Neuronal stem cell (in vitro differentiated cells): ENCODE results near the gene DEAF1.
"Not testable (repeated sequence)": the region's sequence is repeated elsewhere in the genome, so short reads cannot be mapped to it uniquely, and the experiment has no call there.

Experiments
- DNase-seq: peaks from one replicate; pipeline ENCODE4 v3.0.0-alpha.2; 2013; ENCODE audit warnings: low spot score
- H2AFZ ChIP-seq: one replicate; pipeline ENCODE4 v1.6.1; 2013; ENCODE audit warnings: mild to moderate bottlenecking, low read length, inconsistent platforms
- H2AK5ac ChIP-seq: 2 replicates; pipeline ENCODE4 v1.6.1; 2013; ENCODE audit warnings: low read depth, mild to moderate bottlenecking, inconsistent platforms, low read length, moderate library complexity, mixed read lengths
- H2BK120ac ChIP-seq: 2 replicates; pipeline ENCODE4 v1.6.1; 2013; ENCODE audit warnings: low read depth, mild to moderate bottlenecking, inconsistent platforms, low read length, moderate library complexity, mixed read lengths
- H2BK12ac ChIP-seq: one replicate; pipeline ENCODE4 v1.6.1; 2013; ENCODE audit warnings: low read length, inconsistent platforms
- H2BK15ac ChIP-seq: 2 replicates; pipeline ENCODE4 v1.6.1; 2013; ENCODE audit warnings: mild to moderate bottlenecking, low read length, inconsistent platforms, mixed read lengths
- H2BK5ac ChIP-seq: one replicate; pipeline ENCODE4 v1.6.1; 2013; ENCODE audit warnings: inconsistent platforms, mild to moderate bottlenecking, low read length, moderate library complexity
- H3K14ac ChIP-seq: one replicate; pipeline ENCODE4 v1.6.1; 2013; ENCODE audit warnings: low read length, inconsistent platforms
- H3K18ac ChIP-seq: 2 replicates; pipeline ENCODE4 v1.6.1; 2013; ENCODE audit warnings: low read length, inconsistent platforms
- H3K23ac ChIP-seq: 2 replicates; pipeline ENCODE4 v1.6.1; 2013; ENCODE audit warnings: low read depth, mild to moderate bottlenecking, mixed read lengths, low read length, inconsistent platforms; ENCODE audit not compliant: poor library complexity
- H3K27ac ChIP-seq: replicated peaks from 3 replicates; pipeline ENCODE4 v1.5.1; 2013; ENCODE audit warnings: low read length, inconsistent platforms
- H3K27me3 ChIP-seq, 3 experiments: 2 replicates each; pipeline ENCODE4 v1.6.1; 2013; ENCODE audit warnings: low read length in 3 of 3, mild to moderate bottlenecking in 2 of 3, inconsistent platforms in 1 of 3, low read depth in 1 of 3, mixed read lengths in 1 of 3, moderate library complexity in 1 of 3; ENCODE audit not compliant: control insufficient read depth in 3 of 3, insufficient read depth in 3 of 3
- H3K36me3 ChIP-seq, 2 donors: replicated peaks in 1 of 2; 2 replicates each; pipeline ENCODE4 v1.6.1; 2013; ENCODE audit warnings: low read length in 2 of 2; ENCODE audit not compliant: control insufficient read depth in 2 of 2, insufficient read depth in 2 of 2
- H3K4ac ChIP-seq: 2 replicates; pipeline ENCODE4 v1.6.1; 2013; ENCODE audit warnings: inconsistent platforms, mild to moderate bottlenecking, low read length, moderate library complexity
- H3K4me1 ChIP-seq, 2 donors: 1 replicate in 1 of 2; 2 replicates in 1 of 2; pipeline ENCODE4 v1.6.1; 2013; ENCODE audit warnings: low read length in 2 of 2, low read depth in 1 of 2; ENCODE audit not compliant: control insufficient read depth in 2 of 2, insufficient read depth in 1 of 2
- H3K4me2 ChIP-seq: one replicate; pipeline ENCODE4 v1.6.1; 2013; ENCODE audit warnings: mild to moderate bottlenecking, low read length, inconsistent platforms; ENCODE audit not compliant: insufficient read depth, poor library complexity, severe bottlenecking
- H3K4me3 ChIP-seq, 2 donors: 2 replicates each; pipeline ENCODE4 v1.5.1; 2013; ENCODE audit warnings: low read length in 2 of 2, mild to moderate bottlenecking in 2 of 2, inconsistent platforms in 1 of 2, moderate library complexity in 1 of 2
- H3K79me1 ChIP-seq: one replicate; pipeline ENCODE4 v1.6.1; 2013; ENCODE audit warnings: low read depth, mild to moderate bottlenecking, inconsistent platforms, low read length, moderate library complexity
- H3K9ac ChIP-seq: one replicate; pipeline ENCODE4 v1.6.1; 2013; ENCODE audit warnings: mild to moderate bottlenecking, low read depth, low read length, inconsistent platforms; ENCODE audit not compliant: poor library complexity
- H3K9me3 ChIP-seq, 2 donors: replicated peaks in 1 of 2; 2 replicates each; pipeline versions ENCODE3 to v1.6.1; 2013; ENCODE audit warnings: low read length in 2 of 2, mild to moderate bottlenecking in 2 of 2, inconsistent platforms in 1 of 2, low read depth in 1 of 2, mixed read lengths in 1 of 2, moderate library complexity in 1 of 2; ENCODE audit not compliant: control insufficient read depth in 2 of 2, insufficient read depth in 1 of 2
- H4K8ac ChIP-seq: one replicate; pipeline ENCODE4 v1.6.1; 2013; ENCODE audit warnings: low read depth, mild to moderate bottlenecking, inconsistent platforms, low read length, moderate library complexity
- H4K91ac ChIP-seq: one replicate; pipeline ENCODE4 v1.6.1; 2013; ENCODE audit warnings: low read length, low read depth, mild to moderate bottlenecking, inconsistent platforms; ENCODE audit not compliant: poor library complexity
- WGBS, 2 donors: extraction: QIAGEN DNeasy Blood & Tissue Kit; methylation state at CpG; one replicate each; pipeline ENCODE4 v1.1.7; 2013; ENCODE audit warnings: missing lambda C conversion rate in 2 of 2, mixed read lengths in 1 of 2; ENCODE audit not compliant: insufficient read length in 2 of 2, insufficient replicate concordance in 1 of 2; ENCODE audit errors: extremely low coverage in 2 of 2; 5-methylcytosine and 5-hydroxymethylcytosine counted together

DEAF1 gene

DNA sequence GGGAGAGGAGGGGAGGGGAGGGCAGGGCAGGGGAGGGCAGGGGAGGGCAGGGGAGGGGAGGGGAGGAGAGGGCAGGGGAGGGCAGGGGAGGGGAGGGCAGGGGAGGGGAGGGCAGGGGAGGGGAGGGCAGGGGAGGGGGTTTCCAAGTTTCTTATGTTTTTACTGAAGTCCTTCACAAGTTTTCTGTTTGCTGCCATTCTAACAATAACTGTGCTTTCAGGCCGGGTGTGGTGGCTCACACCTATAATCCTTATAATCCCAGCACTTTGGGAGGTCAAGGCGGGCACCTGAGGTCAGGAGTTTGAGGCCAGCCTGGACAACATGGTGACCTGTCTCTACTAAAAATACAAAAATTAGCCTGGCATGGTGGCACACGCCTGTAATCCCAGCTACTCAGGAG, 4.8 kb downstream of the DEAF1 start:
- Histone ChIP-seq H3K36me3 (peaks cover 30 to 58% of the 10 kb centered on the region in 2 donors), H3K79me1 (peaks cover 20% of the 10 kb centered on the region), H3K4me1 (peaks cover 13 to 15% of the 10 kb centered on the region in 2 donors)
- DNase-seq, H3K27me3 ChIP-seq, H3K4me3 ChIP-seq, H3K18ac ChIP-seq, H4K91ac ChIP-seq, H4K8ac ChIP-seq, H3K4ac ChIP-seq, H2BK15ac ChIP-seq, H3K27ac ChIP-seq, H2BK5ac ChIP-seq, H2AFZ ChIP-seq, H3K4me2 ChIP-seq, H3K9ac ChIP-seq, H3K9me3 ChIP-seq, H2BK12ac ChIP-seq, H3K14ac ChIP-seq, H2BK120ac ChIP-seq, H2AK5ac ChIP-seq, H3K23ac ChIP-seq: not testable (repeated sequence)
- no CpG with 5 or more reads among the region's 3 CpGs for WGBS, 2 donors

DNA sequence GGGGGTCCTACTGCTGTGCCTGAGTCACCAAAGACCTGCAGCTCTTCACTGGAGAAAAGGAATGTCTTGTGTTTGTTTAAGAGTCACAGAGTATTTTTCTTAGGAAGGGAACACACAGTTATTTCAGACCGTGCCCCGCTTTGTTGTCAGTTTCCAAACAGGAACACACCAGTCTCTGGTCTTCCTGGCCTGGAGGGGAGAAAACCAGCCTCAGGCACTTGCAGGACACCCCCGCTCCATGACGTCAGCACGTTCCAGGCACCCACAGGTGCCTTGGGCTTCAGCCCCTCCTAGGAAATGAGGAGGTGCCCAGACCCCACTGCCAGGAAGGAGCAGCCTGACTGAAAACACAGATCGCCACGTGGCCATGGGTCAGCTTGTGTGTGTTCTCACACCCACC, 5.4 kb downstream of the DEAF1 start:
- no CpG with 5 or more reads among the region's 7 CpGs for WGBS, 2 donors
- Histone ChIP-seq H3K23ac (no peak overlapping the region), H3K14ac (no peak overlapping the region), H3K9ac (peak overlapping the region; percentile 21), H3K79me1 (peaks cover 20% of the 10 kb centered on the region), H3K27ac (no peak overlapping the region), H3K36me3 (peaks cover 31 to 64% of the 10 kb centered on the region in 2 donors), H3K18ac (no peak overlapping the region), H2BK12ac (no peak overlapping the region), H2BK15ac (no peak overlapping the region), H2AK5ac (no peak overlapping the region), H4K91ac (no peak overlapping the region), H3K4me3 (no peak overlapping the region), H3K9me3 (no peaks in the 10 kb centered on the region), H3K27me3 (peaks cover 0 to 1% (median 0%) of the 10 kb centered on the region in 3 experiments), H3K4me1 (peaks cover 13 to 15% of the 10 kb centered on the region in 2 donors), H4K8ac (no peak overlapping the region), H2AFZ (no peak overlapping the region), H3K4me2 (no peak overlapping the region), H2BK120ac (no peak overlapping the region), H2BK5ac (no peak overlapping the region), H3K4ac (peak overlapping the region; percentile 53)
- no peak for DNase-seq

DNA sequence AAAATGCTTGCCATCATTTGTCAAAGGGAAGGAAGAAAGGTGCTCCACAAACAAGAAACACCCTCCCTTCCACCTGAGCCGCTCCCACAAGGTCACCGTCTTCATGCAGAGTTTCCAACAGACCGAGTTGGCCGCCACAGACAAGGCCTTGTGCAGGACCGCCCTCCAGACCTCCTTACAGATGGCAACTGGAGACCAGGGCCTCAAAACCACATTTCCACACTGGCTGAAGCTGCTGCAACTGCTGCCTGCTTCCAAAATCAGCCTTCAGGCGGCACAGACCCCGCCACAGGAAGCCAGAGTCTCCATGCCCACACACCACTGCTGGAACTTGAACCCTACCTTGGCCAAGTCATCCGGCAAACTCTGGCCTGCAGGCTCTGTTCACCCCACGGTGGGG, 6.3 kb downstream of the DEAF1 start:
- Histone ChIP-seq H3K27me3 (peaks cover 0 to 2% (median 0%) of the 10 kb centered on the region in 3 experiments), H2BK5ac (no peak overlapping the region), H2BK120ac (peak overlapping the region; percentile 72), H2BK12ac (no peak overlapping the region), H3K4ac (no peak overlapping the region), H3K36me3 (peaks cover 35 to 74% of the 10 kb centered on the region in 2 donors), H4K8ac (peak overlapping the region; percentile 82), H3K14ac (no peak overlapping the region), H3K4me2 (no peak overlapping the region), H3K18ac (peak overlapping the region; percentile 48), H2AFZ (no peak overlapping the region), H3K23ac (peak overlapping the region; percentile 73), H3K4me1 (peaks cover 6 to 9% of the 10 kb centered on the region in 2 donors), H2AK5ac (no peak overlapping the region), H3K4me3 (no peak overlapping the region), H4K91ac (no peak overlapping the region), H3K9ac (no peak overlapping the region), H3K79me1 (peaks cover 14% of the 10 kb centered on the region), H3K9me3 (no peaks in the 10 kb centered on the region), H3K27ac (no peak overlapping the region), H2BK15ac (no peak overlapping the region)
- DNase-seq, result no peak
- WGBS, 2 donors, result no CpG with 5 or more reads among the region's 9 CpGs

DNA sequence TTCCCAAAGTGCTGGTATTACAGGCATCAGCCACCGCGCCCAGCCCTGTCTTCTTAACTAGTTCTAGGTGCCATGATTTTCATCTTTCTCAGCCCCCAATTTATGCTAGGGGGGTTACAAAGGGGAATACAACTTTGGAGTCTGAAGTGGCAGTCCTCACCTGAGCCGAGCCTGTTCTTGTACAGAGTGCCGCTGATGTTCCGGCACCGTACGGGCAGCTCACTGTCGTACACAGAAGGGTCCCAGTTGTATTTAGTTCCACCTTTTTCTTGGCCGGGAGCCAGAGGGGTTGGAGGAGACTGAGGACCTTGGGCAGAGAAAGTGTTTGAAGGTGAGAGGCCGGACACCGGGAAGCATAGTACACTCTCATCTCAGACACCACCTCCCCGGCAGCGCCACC, 7.3 kb downstream of the DEAF1 start:
- Histone ChIP-seq H3K4me1 (peaks cover 1 to 2% of the 10 kb centered on the region in 2 donors), H2AK5ac (no peak overlapping the region), H2BK5ac (no peak overlapping the region), H3K4me2 (no peak overlapping the region), H2BK12ac (no peak overlapping the region), H3K4ac (no peak overlapping the region), H2AFZ (no peak overlapping the region), H3K27ac (no peak overlapping the region), H3K14ac (no peak overlapping the region), H2BK15ac (no peak overlapping the region), H4K91ac (no peak overlapping the region), H2BK120ac (no peak overlapping the region), H3K23ac (peak overlapping the region; percentile 80), H3K18ac (no peak overlapping the region), H3K27me3 (peaks cover 0 to 2% (median 0%) of the 10 kb centered on the region in 3 experiments), H3K9ac (no peak overlapping the region), H3K4me3 (no peak overlapping the region), H4K8ac (no peak overlapping the region), H3K36me3 (peaks cover 39 to 83% of the 10 kb centered on the region in 2 donors), H3K79me1 (peaks cover 11% of the 10 kb centered on the region), H3K9me3 (no peaks in the 10 kb centered on the region)
- no CpG with 5 or more reads among the region's 13 CpGs for WGBS, 2 donors
- no peak for DNase-seq
